ELR (cell line): ENCODE measurements around the gene ATG3.
"Not testable (repeated sequence)": the region's sequence is repeated elsewhere in the genome, so short reads cannot be mapped to it uniquely, and the experiment has no call there.

Source experiments
- DNase-seq: peaks from one replicate; pipeline ENCODE4 v3.0.0-alpha.2; 2015; ENCODE audit warnings: low read depth

The ATG3 gene

DNA sequence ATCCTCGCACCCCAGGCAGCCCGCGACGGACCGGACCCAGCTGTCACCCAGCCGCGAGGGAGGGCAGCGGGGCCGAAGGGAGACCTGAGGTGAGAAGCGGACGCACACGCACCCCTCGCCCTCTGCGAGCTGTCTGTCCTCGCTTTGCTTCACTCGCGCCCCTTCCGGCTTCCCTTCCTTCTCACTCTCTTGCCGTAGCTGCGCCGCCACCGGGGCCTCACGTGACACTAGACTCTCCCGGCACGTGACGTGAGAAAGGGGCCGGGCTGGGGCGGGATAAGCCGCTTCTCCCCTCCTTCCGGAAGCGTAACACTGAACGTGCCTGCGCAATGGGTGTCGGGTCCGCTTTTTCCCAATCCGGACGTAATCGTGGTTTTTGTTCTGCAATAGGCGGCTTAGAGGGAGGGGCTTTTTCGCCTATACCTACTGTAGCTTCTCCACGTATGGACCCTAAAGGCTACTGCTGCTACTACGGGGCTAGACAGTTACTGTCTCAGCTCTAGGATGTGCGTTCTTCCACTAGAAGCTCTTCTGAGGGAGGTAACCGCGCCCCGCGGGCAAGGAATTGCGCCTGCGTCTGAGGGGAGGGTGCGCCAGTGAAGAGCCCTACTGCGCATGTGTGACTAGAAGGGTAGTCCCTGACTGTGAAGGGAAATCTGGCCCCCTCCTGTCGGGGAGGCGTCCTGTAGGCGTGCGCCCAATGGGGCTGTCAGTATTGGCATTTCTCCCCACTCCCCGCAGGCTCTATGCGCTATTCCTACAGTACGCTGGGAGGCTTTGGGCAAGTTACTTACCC lies at the start of gene ATG3, which contains the start of gene SLC35A5:
ATG3 (minus strand) TSS at position 229 of the 796 bp plus-strand sequence. CDS start 434 bp downstream, outside the sequence.
SLC35A5 (plus strand) TSS at position 312 of the 796 bp plus-strand sequence. CDS start 1,359 bp downstream, outside the sequence.
- DNase-seq: peak; percentile 99

DNA sequence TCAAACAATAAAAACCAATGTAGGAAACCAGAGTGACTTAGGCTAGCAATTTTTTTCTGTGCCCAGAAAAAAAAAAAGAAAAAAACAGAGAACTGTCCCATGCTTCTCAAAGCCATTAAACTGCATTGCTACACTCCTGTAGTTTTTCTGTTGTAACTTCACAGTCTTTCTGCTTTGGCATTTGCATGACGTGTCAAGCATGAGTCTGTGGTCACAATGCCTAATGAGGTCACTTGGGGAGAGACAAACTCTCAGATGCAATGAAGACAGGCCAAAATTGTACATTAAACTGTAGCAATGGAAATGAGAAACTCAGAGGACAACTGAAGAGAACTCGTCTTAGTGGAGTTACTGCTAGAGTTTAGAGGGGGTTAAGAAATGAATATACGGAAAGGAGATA lies 48.4 kb upstream of the ATG3 start:
- DNase-seq: peak; percentile 65

DNA sequence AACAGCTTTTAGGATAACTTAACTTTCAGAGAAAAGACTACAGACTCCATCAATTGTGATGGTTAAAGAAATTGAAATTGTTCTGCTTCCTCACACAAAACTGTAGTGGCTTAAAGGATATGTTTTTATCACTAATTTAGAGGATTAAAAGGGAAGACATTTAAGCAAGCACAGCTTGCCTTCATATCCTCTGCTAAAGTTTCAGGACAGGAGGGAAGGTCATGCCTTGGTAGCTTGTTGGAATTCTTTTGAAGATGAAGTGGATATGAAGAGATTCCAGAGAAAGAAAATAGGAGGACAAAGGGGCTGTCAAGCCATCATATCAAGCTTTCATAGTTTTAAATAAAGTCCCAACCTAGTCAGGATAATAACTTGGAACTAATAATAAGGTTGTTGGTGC lies 46.1 kb upstream of the ATG3 start:
- DNase-seq: no peak

DNA sequence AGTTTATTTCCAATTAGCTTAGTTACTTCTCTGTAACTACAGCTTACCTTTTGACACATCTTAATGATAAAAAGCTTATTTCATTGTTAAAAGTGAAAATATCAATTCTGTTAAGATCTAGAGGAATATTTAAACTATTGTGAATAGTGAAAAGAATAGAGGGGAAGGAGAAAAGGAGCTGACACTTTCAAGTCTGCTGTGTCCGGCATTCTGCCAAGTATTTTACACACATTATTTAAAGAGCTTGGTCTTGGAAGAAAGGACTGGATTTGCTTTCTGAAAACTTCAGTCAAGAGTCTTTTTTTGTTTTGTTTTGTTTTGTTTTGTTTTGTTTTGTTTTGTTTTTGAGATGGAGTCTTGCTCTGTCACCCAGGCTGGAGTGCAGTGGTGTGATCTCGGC lies 44.3 kb upstream of the ATG3 start:
- DNase-seq: no peak

DNA sequence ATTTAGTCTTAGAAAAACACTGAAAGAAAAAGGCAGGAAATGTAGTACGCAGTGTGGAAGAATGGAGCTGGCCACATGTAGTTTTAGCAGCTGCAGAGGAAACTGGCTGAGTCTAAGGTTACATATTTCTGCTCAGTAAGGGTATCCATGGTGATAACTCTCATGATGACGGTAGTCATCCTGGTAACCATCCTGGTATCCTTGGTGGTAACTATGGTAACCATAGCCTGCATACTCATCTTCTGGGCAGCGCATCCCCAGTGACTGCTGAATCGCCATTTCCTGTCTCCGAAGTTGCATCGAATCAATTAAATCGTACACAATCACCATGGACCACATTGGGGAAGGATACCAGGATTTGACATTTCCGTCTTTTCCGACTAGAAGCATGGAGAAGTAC lies 43.5 kb upstream of the ATG3 start:
- DNase-seq: peak; percentile 99

DNA sequence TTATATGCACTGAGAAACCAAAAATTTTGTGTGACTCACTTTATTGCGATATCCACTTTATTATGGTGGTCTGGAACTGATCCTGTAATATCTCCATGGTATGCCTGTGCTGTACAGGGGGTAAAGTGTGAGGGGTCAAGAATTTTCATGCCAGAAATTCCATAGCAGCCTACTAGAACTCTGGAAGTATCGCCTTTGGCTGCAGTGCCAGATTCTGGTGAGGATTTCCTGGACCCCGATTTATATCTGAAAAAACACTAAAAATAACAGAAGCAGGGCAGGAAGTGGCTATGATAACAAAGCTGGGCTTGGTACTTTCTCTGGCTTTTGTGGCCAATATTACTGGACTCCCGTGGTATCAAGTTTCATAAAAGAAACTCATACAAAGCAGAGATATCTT lies 42.8 kb upstream of the ATG3 start:
- peak; percentile 74 for DNase-seq

DNA sequence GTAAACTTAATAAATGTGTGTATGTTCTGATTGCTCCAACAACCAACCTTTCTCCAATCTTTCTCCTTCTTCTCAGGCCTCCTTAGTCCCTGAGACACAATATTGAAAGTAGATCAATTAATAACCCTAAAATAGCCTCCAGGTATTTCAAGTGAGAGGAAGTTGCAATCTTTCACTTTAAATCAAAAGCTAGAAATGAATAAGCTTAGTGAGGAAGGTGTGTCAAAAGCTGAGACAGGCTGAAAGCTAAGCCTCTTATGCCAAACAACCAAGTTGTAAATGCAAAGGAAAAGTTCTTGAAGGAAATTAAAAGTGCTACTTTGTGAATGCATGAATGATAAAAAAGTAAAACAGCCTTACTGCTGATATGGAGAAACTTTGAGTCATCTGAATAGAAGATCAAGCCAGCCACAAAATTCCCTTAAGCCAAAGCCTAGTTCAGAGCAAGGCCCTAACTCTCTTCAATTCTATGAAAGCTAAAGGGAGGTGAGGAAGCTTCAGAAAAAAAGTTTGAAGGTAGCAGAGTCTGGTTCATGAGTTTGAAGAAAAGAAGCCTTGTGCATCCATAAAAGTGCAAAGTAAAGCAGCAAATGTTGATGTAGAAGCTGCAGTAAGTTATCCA lies 40.6 kb upstream of the ATG3 start:
- no peak for DNase-seq

DNA sequence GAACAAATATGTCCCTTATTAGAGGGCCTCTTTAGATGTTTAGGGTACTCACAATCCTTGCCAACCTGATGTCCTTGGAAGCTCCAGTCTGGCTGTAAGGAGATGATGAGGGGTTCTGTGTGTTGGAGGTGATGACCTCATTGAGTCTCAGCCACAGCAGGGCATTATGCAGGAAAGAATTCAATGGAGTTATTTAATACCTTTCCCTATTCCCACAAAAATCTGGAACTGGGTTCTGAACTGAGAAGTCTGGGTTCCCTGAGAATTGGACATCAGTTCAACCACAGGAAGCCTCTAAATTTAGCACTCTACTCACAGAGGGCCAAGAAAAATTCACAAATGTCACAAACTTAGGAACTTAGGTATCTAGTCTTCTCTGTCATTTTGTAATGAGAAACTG lies 37.0 kb upstream of the ATG3 start:
- DNase-seq: no peak

DNA sequence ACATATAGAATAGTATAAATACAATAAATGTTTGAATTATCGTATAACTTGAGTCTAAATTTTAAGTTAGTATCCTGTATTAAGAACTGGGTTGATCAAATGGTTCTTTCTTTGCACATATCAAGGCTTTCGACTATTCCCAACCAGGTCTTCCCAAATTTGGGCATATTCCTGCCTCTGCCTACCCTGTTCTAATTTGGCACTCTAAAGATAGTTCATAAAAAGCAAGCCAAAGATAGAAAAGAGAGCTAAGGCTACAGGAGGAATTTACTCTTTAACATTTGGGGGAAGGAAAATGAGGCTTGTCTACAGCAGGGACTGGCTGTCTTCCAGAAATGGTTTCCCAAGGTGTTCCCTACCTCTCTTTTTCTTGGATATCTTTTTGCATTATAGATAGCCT lies 36.2 kb upstream of the ATG3 start:
- no peak for DNase-seq

DNA sequence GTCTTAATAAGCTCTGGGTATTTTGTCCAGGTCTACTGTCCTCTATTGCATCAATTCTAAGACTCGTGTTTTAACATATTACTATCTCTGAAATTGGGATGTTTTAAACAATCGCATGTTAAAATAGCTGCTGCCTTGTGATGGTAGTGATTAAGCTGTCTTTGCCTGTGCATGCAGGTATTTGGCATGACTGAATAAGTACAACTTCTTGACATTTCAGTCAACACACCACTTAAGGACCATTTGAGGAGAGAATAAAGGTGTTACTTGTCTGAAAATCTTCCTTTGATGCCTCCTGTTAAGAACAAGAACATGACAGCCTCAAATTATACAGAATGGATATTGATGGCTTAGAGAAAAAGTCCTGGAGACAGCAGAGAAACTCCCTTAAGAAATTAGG lies 33.1 kb upstream of the ATG3 start:
- no peak for DNase-seq

DNA sequence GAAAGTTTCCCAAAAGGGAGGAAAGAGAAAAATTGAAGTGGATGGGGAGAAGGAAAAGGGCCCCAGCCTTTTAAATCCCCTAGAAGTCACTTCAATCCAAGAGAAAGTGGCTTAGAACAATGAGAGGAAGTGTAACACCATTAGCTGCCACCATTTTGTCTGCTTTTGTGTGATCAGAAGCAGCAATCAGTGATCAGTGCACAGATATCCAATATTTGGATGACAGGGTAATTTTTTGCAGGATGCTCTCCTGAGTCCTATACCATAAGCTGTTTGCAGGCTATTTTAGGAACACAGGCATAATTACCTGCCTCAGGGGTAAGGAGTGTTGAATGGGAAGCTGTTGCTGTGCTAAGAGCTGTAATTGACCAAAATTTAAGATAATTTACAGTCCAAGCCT lies 31.5 kb upstream of the ATG3 start:
- no peak for DNase-seq

DNA sequence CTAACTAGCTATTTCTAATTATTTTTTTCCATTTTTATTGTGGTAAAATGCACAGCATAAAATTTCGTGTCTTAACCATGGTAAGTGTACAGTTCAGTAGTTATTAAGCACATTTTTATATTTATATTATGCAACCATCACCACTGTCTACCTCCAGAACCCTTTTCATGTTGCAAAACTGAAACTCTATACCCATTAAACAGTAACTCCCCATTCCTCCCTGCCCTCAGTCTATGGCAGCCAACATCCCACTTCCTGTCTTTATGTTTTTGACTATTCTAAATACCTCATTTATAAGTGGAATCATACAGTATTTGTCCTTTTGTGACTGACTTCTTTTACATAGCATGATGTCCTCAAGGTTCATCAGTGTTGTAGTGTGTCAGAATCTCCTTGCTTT lies 25.6 kb upstream of the ATG3 start:
- DNase-seq: no peak

DNA sequence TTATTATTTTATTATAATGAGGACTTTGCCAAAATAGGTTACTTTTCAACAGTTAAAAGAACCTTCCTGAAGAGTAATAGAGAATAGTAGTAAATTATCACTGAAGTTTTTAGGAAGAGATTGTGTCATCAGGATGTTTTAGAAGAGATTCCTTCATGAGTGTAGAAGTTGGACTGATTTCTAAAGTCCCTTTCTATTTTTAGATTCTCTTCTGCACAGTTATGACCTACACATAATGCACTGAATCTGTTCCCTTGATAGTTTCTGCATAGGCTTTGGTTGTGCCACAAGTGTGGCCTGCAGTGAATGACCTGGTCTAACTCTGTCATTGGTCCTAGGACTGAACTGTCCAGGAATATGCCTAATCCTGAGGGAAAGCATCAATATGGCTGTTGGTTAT lies 24.0 kb upstream of the ATG3 start:
- no peak for DNase-seq

DNA sequence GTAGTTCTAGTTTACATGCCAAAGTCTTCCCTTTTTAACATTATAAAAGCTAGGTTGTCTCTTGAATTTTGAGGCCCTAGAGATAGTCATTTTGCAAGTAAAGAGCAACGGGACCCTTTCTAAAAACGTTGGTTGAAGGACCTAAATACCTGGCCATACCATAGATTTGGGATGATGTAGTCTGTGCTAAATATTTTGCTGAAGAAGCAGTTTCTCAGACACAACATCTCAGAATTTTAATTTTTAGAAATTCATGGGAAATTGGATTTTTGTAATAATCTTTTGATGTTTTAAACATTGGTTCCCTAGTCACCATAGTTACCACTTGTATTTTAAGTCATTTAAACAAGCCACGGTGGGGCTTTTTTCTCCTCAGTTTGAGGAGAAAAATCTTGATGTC lies 21.3 kb upstream of the ATG3 start:
- DNase-seq: no peak

DNA sequence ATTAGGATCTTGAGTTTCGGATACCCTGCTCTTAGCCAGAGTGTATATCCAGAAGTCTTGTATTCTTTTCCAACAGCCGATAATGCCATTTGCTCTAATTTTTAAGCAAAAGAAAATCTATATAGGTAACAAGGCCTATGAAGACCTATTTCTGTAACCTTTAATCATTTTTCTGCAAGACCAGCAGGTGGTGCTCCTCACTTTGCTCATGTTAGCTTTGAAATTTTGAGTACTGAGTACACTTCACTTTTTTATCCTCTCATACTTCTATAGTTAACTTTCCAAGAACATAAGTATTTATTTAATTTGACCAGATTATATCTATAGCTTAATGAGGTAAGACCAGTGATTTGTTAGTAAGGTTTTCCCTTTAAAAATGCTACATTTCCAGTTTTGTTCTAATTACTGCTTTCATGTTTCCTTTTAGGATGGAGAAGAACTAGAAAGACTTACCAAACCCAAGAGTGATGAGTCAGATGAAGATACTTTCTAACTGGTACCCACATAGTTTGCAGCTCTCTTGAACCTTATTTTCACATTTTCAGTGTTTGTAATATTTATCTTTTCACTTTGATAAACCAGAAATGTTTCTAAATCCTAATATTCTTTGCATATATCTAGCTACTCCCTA lies 20.6 kb upstream of the ATG3 start:
- peak; percentile 75 for DNase-seq

DNA sequence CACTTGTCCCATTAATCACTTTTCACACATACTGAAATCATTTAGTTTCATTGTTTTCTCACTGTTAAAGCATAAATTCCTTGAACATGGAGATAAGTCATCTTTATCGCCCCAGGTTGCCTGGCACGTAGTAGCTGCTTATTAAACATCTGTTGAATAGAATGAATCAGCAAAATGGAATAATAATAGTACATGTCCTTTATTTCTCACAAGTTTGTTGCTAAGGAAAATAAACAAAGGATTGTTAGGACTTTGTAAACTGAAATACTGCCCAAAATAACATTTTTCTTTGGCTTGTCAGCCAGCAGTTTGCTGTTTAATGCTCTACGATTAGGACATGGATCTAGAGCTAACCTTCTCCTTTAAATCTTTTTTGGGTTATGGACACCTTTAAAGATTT lies 17.9 kb upstream of the ATG3 start:
- DNase-seq: no peak

DNA sequence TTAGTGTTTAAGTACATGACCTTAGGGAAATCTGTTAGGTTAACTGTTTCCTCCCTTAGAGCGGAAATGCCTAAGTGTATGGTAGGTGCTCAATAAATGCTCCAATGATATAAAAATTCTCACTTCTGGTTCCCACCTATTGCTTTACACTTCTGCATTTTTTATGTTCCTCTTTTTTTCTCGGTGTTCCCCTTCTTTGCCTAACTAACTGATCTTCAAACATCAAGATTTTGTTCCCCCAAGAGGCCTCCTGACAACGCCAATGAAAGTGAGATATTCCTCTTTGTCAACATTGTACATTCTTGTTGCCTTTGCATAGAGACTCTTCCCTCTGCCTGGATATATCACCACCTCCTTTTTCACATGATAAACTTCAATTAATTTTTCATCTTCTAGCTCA lies 17.5 kb upstream of the ATG3 start:
- no peak for DNase-seq

DNA sequence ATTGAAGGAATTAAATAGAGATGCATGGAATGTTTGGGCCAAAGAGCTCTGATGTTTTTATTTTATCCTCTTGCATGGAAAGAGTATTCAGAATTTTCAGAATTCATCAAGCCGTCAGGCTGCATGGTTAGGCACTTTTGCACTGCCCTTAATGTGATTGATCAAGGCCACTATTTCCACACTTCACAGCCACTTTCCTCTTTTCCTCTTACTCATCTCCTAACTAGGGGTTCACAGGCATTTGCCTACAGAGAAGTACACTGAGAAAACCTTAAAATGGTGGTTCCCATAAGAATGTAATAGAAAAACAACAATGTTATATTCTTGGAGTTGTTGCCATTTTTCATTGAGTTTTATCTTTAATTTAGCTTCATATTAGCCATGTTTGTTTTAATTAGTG lies 10.9 kb upstream of the ATG3 start:
- DNase-seq: no peak

DNA sequence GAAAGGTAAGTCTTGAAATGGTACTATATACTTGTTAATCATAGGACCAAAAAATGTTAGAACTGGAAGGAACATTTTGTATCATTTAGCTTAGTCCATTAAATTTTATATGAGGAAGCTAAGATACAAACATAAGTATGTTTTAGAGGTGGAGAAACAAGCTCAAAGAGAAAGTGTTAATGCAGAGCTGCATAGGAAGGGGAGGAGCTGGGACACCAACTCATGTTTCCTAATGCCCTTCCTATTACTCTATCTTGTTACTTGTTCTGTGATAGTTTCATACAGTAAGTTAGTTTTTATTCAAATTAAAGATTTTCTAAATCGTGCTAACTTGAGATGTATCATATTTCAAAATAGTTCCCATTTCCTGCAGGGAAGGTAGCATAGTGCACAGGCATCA lies 7.5 kb upstream of the ATG3 start:
- DNase-seq: no peak

DNA sequence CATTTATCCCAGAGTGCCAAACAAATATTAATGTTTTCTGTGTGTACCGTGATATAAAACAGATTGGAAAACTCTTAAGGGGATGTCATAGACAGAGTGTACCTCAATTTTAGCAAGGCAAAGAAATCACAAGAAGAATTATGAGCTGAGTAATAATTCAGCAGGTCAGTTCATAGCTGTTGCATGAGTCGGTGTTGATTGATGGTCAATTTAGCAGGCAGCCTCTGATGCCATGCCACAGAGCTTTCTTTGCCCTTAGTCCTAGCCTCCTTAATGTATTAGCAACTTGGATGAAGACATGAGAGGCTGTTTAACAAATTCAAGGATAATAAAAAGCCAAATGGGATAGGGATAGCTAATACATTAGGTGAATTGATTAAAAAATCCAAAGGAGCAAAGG lies 6.9 kb upstream of the ATG3 start:
- peak; percentile 42 for DNase-seq

DNA sequence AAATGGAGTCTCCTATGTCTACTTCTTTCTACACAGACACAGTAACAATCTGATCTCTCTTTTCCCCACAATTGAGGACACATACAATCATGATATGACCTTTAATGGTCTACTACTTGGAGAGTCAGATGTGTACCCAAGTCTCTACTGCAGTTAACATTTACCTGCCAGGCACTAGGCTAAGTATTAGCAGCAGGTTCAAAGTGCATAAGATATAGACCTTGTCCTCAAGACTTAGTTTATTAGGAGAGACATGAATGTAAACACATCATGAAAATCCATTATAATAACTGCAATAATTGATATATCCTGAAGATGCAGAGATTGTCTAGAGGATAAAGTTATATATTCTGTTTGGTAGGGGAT lies 3.2 kb upstream of the ATG3 start:
- no peak for DNase-seq

DNA sequence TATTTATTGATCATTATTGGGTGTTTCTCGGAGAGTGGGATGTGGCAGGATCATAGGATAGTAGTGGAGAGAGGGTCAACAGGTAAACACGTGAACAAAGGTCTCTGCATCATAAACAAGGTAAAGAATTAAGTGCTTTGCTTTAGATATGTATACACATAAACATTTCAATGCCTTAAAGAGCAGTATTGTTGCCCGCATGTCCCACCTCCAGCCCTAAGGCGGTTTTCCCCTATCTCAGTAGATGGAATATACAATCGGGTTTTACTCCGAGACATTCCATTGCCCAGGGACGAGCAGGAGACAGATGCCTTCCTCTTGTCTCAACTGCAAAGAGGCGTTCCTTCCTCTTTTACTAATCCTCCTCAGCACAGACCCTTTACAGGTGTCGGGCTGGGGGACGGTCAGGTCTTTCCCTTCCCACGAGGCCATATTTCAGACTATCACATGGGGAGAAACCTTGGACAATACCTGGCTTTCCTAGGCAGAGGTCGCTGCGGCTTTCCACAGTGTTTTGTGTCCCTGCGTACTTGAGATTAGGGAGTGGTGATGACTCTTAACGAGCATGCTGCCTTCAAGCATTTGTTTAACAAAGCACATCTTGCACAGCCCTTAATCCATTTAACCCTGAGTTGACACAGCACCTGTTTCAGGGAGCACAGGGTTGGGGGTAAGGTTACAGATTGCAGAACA lies 2.6 kb upstream of the ATG3 start:
- DNase-seq: not testable (repeated sequence)

DNA sequence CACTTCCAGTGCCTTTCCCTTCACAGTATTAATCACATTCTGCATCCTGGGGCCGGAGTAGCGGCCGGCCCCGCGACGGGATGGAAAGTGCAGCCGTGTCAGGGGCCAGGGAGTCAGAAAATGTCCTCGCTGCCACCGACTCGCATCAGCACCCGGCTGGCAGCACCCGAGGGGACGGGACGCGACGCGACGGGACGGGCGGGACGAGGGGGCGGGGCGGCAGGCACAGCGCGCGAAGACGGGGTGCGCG lies 353 bp downstream of the ATG3 start:
- DNase-seq: no peak
